ENCODE data around the gene SCRG1.

The SCRG1 gene

DNA sequence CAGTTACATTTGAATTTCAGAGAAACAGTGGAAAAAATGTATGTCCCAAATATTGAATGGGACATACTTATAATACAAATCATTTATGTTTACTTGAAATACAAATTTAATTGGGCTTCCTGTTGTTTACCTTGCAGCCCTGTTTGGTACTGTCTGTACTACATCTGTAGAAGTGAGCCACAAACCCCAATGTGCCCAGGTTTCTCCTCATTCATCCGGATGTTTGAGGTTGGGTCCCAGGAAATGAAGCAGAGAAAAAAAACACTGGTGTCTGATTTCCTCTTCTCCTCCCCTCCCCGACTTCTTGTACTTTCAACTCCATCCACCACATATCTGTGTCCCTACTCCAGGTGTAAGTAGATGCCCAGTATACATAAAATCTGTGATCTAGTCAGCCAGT, 27.1 kb upstream of the SCRG1 start:
- H3K4me1 ChIP-seq (ENCODE audit: control insufficient read depth, insufficient read depth, low read length, poor library complexity, severe bottlenecking) = peaks cover 6% of the 10 kb centered on the region
- 75 to 100% methylated on average over 1 of the region's 2 CpGs for WGBS, 2 experiments (ENCODE audit: insufficient coverage in 2 of 2)
- H3K9me3 ChIP-seq (ENCODE audit: control insufficient read depth, low read length) = peaks cover 4% of the 10 kb centered on the region
- no peaks in the 10 kb centered on the region for H3K36me3 ChIP-seq (ENCODE audit: control insufficient read depth, insufficient read depth, low read length)
- H3K4me3 ChIP-seq (ENCODE audit: extremely low read depth, insufficient read depth, low read length, poor library complexity, severe bottlenecking) = no peak overlapping the region
- H3K27ac ChIP-seq (ENCODE audit: low read depth, low read length, severe bottlenecking) = no peak overlapping the region

DNA sequence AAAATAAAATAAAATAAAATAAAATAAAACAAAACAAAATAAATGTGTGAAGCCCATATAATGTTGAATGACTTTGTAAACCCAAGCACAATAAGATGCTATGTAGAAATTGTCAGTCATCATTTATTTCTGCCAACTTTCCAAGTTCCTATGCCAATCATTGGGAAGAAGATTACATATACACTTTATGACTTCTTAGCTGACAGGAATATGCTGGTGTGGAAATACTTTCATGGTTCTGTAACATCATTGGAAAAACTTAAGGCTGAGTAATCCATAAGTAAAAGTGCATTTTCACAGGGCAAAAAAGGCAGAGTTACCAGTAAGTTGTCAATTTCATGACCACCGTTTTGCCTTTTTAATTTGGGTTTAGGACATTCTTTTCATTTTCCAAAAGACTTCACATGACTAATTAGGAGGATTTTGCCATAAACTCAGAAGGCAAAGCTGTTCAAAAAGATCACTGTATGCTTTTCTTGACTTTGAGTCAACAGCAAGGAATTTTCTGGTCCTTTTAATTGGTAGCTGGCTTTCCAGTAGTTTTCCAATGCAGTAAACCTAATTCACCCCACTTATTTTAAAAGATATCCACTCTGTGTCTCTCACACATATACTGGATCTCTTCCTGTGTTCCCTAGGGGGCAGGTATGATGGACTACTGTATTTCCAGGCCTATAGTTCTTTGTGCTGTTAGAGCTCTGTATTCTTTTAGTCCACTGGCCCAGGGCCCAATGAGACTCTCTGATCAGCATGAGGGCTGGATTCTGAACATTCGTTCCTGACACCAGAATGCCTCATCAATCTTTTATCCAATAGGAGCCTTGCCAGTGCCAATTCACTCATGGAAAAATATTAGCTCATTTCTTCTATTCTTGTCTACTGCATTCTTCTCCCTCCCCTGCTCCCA, 26.2 kb upstream of the SCRG1 start:
- Histone ChIP-seq H3K4me3 (ENCODE audit: extremely low read depth, insufficient read depth, low read length, poor library complexity, severe bottlenecking) (no peak overlapping the region), H3K9me3 (ENCODE audit: control insufficient read depth, low read length) (peaks cover 4% of the 10 kb centered on the region), H3K27ac (ENCODE audit: low read depth, low read length, severe bottlenecking) (peak overlapping the region; percentile 41), H3K36me3 (ENCODE audit: control insufficient read depth, insufficient read depth, low read length) (no peaks in the 10 kb centered on the region), H3K4me1 (ENCODE audit: control insufficient read depth, insufficient read depth, low read length, poor library complexity, severe bottlenecking) (peaks cover 6% of the 10 kb centered on the region)
- WGBS, 2 experiments (ENCODE audit: insufficient coverage in 2 of 2) = 88 to 89% methylated on average over 1 to 2 of the region's 2 CpGs

DNA sequence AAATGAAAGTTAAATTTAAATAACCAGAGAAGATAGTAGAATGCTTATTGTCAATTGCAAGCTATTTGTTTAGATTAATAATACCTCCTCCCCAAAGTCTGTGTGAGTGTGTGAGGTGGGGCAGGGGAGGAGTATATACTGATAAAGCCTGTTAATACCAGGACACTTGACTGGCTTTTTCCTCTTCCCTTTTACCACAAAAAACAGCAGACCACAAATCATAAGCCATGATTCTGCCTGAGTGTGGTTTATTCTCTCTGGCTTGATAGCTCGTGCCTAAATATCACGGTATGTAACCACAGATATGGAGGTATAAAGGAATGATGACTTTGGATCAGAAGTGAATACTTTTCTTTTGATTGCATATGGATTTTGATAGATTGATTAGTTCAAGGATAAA, 21.9 kb upstream of the SCRG1 start:
- Histone ChIP-seq H3K4me1 (ENCODE audit: control insufficient read depth, insufficient read depth, low read length, poor library complexity, severe bottlenecking) (peaks cover 6% of the 10 kb centered on the region), H3K4me3 (ENCODE audit: extremely low read depth, insufficient read depth, low read length, poor library complexity, severe bottlenecking) (no peak overlapping the region), H3K27ac (ENCODE audit: low read depth, low read length, severe bottlenecking) (no peak overlapping the region), H3K9me3 (ENCODE audit: control insufficient read depth, low read length) (peaks cover 4% of the 10 kb centered on the region), H3K36me3 (ENCODE audit: control insufficient read depth, insufficient read depth, low read length) (no peaks in the 10 kb centered on the region)
- 94 to 100% methylated on average over 2 of the region's 2 CpGs for WGBS, 2 experiments (ENCODE audit: insufficient coverage in 2 of 2)

DNA sequence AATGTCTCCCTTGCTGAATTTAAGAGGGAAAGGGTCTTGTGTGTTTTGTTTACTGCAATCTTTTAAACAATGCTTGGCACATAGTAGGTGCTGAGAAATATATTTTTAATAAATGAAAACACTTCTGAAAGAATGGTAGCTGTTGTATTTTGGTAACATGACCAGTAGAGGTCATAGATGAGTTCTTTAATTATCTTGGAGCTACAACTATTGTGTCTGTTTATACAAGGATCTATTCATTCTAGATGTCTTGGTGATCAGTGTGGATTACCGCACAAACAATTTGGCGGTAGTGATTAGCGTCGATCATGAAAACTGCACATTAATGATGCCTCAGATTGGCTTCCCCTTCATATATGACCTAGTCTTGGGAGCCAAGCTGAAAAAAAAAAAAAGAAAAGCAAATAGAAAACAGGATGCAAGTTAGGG, 21.4 kb upstream of the SCRG1 start:
- Histone ChIP-seq H3K9me3 (ENCODE audit: control insufficient read depth, low read length) (peaks cover 4% of the 10 kb centered on the region), H3K4me3 (ENCODE audit: extremely low read depth, insufficient read depth, low read length, poor library complexity, severe bottlenecking) (no peak overlapping the region)

DNA sequence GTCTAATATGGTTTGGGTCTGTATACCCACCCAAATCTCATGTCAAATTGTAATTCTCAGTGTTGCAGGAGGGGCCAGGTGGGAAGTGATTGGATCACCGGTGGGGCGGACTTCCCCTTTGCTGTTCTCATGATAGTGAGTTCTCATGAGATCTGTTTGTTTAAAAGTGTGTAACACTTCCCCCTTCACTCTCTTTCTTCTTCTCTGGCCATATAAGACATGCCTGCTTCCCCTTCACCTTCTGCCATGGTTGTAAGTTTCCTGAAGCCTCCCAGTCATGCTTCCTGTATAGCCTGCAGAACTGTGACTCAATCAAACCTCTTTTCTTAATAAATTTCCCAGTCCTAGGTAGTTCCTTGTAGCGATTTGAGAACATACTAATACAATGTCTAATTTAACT, 19.7 kb upstream of the SCRG1 start:
- no peaks in the 10 kb centered on the region for H3K36me3 ChIP-seq (ENCODE audit: control insufficient read depth, insufficient read depth, low read length)
- no peak overlapping the region for H3K4me3 ChIP-seq (ENCODE audit: extremely low read depth, insufficient read depth, low read length, poor library complexity, severe bottlenecking)
- no peak overlapping the region for H3K27ac ChIP-seq (ENCODE audit: low read depth, low read length, severe bottlenecking)
- WGBS, 2 experiments (ENCODE audit: insufficient coverage in 2 of 2) = no CpG with 5 or more reads among the region's 3 CpGs
- peaks cover under 1% of the 10 kb centered on the region for H3K9me3 ChIP-seq (ENCODE audit: control insufficient read depth, low read length)
- no peaks in the 10 kb centered on the region for H3K4me1 ChIP-seq (ENCODE audit: control insufficient read depth, insufficient read depth, low read length, poor library complexity, severe bottlenecking)

More for the DNA sequence above, 21.4 kb upstream of the SCRG1 start:
- 50 to 78% methylated on average over 3 to 4 of the region's 4 CpGs for WGBS, 2 experiments (ENCODE audit: insufficient coverage in 2 of 2)
- H3K4me1 ChIP-seq (ENCODE audit: control insufficient read depth, insufficient read depth, low read length, poor library complexity, severe bottlenecking) = peaks cover 6% of the 10 kb centered on the region
- no peaks in the 10 kb centered on the region for H3K36me3 ChIP-seq (ENCODE audit: control insufficient read depth, insufficient read depth, low read length)
- no peak overlapping the region for H3K27ac ChIP-seq (ENCODE audit: low read depth, low read length, severe bottlenecking)

DNA sequence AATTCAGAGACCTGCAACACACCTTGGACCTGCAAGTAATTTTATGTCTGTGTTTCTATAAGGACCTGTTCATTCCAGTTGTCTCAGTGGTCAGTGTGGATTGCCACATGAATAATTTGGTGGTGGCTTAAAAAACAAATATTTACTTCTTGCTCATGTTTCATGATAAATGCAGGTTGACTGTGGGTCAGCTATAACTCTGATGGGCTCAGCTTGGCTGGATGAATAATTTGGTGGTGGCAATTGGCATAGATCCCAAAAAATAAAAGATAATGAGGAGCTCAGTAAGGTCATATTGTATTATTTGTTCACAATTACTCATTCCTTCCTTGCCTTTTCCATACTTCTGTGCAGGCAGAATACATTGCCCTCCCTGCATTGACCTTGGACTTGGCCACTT, 18.9 kb upstream of the SCRG1 start:
- H3K4me3 ChIP-seq (ENCODE audit: extremely low read depth, insufficient read depth, low read length, poor library complexity, severe bottlenecking) = no peak overlapping the region
- no peaks in the 10 kb centered on the region for H3K9me3 ChIP-seq (ENCODE audit: control insufficient read depth, low read length)
- no peaks in the 10 kb centered on the region for H3K4me1 ChIP-seq (ENCODE audit: control insufficient read depth, insufficient read depth, low read length, poor library complexity, severe bottlenecking)
- H3K36me3 ChIP-seq (ENCODE audit: control insufficient read depth, insufficient read depth, low read length) = no peaks in the 10 kb centered on the region
- no peak overlapping the region for H3K27ac ChIP-seq (ENCODE audit: low read depth, low read length, severe bottlenecking)

DNA sequence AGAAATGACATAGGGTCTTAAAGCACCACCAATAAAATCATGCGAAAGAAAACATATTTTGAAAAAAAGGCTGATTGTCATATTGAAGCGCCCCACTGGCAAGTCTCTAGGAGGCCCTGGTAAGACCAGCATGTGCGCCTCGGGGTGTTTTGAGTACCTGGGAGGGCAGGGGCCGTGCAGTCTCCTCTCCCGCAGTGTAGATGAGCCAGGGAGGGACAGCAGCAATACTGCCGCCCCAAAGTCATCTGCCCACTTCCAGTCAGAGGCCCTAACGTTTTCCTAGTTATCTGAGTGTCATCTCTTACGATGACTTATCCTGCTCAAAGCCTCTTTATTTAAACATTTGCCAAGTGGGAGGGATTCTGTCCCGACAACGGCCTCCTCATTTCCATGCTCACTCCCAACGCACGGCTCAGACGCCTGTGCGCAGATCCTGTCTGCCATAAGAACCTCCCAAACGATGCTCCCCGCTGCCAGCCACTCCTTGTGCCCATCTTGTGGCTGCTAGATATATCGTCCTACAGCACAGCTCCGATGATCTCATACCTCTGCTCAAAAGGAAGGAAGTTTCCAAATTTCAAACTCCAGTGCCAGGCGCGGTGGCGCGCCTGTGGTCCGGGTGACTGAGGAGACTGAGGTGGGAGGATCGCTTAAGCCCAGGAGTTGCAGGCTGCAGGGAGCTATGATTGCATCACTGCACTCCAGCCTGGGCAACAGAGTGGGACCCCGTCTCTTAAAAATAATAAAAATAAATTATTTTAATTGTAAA, 17.2 kb upstream of the SCRG1 start:
- 89 to 91% methylated on average over 22 to 25 of the region's 26 CpGs for WGBS, 2 experiments (ENCODE audit: insufficient coverage in 2 of 2)
- H3K36me3 ChIP-seq (ENCODE audit: control insufficient read depth, insufficient read depth, low read length) = no peaks in the 10 kb centered on the region
- no peaks in the 10 kb centered on the region for H3K4me1 ChIP-seq (ENCODE audit: control insufficient read depth, insufficient read depth, low read length, poor library complexity, severe bottlenecking)
- H3K9me3 ChIP-seq (ENCODE audit: control insufficient read depth, low read length) = no peaks in the 10 kb centered on the region
- no peak overlapping the region for H3K27ac ChIP-seq (ENCODE audit: low read depth, low read length, severe bottlenecking)
- H3K4me3 ChIP-seq (ENCODE audit: extremely low read depth, insufficient read depth, low read length, poor library complexity, severe bottlenecking) = no peak overlapping the region

DNA sequence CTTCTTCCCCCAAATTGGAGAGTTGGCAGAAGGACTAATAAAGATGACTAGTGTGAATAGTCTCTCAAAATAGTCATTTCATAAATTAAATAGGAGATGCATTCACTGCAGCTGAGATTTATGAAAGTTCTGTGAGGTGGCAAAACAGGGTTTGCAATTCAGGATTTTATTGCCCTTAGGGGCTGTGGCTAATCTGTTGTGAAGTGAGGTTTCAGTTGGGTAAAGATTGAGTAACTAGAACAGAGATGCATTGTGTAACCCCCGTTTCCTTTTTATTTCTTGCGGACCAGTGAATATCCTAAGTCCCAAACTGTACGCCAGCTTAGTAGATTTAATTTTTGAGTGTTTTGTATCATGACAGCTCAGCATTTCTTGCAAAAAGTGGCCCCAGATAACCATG, 16.2 kb upstream of the SCRG1 start:
- no CpG with 5 or more reads among the region's 3 CpGs for WGBS, 2 experiments (ENCODE audit: insufficient coverage in 2 of 2)
- H3K4me3 ChIP-seq (ENCODE audit: extremely low read depth, insufficient read depth, low read length, poor library complexity, severe bottlenecking) = no peak overlapping the region
- no peak overlapping the region for H3K27ac ChIP-seq (ENCODE audit: low read depth, low read length, severe bottlenecking)
- no peaks in the 10 kb centered on the region for H3K4me1 ChIP-seq (ENCODE audit: control insufficient read depth, insufficient read depth, low read length, poor library complexity, severe bottlenecking)
- H3K9me3 ChIP-seq (ENCODE audit: control insufficient read depth, low read length) = no peaks in the 10 kb centered on the region
- H3K36me3 ChIP-seq (ENCODE audit: control insufficient read depth, insufficient read depth, low read length) = no peaks in the 10 kb centered on the region

DNA sequence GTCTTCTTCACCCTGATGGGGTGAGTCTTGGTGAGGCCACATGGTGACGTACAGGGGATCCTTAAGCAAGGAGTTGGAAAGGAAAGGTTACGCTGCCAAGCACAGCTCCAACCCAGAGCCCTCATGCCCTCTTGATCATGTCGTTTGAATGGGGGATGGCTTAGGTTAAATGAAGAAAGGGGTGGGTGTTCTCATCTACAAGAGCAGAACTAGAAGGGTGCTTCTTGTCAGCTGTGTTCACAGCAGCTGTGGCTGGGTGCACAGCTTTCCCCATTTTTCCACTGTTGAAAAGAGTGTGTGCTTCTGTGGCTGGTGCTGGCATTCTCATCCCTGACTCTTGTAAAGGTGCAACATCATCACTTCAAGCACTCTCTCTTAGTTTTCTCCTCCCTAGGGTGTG, 15.5 kb upstream of the SCRG1 start:
- WGBS, 2 experiments (ENCODE audit: insufficient coverage in 2 of 2) = 83 to 87% methylated on average over 2 of the region's 3 CpGs
- no peaks in the 10 kb centered on the region for H3K36me3 ChIP-seq (ENCODE audit: control insufficient read depth, insufficient read depth, low read length)

DNA sequence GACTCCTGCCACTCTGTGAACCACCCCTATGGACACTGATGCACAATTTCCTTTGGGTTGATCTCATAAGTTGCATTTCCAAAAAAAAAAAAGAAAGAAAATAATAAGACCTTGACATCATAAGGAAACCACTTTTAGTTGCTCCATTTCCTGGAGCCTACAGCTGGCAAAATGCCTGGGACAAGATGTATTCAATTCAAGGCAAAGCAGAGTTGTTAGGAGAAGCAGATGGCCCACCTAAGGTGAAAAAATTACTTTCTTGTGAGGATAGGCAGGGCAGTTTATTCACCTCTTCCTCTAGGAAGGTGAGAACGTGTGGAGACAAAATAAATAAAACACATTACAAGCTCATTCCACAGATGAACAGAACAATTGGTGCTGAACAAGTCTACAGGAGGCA, 14.1 kb upstream of the SCRG1 start:
- 100% methylated on average over 1 of the region's 1 CpG; no CpG with 5 or more reads in 1 of the 2 experiments for WGBS, 2 experiments (ENCODE audit: insufficient coverage in 2 of 2)
- Histone ChIP-seq H3K27ac (ENCODE audit: low read depth, low read length, severe bottlenecking) (no peak overlapping the region), H3K4me1 (ENCODE audit: control insufficient read depth, insufficient read depth, low read length, poor library complexity, severe bottlenecking) (no peaks in the 10 kb centered on the region), H3K36me3 (ENCODE audit: control insufficient read depth, insufficient read depth, low read length) (no peaks in the 10 kb centered on the region), H3K4me3 (ENCODE audit: extremely low read depth, insufficient read depth, low read length, poor library complexity, severe bottlenecking) (no peak overlapping the region), H3K9me3 (ENCODE audit: control insufficient read depth, low read length) (no peaks in the 10 kb centered on the region)

More for the DNA sequence above, 15.5 kb upstream of the SCRG1 start:
- no peak overlapping the region for H3K4me3 ChIP-seq (ENCODE audit: extremely low read depth, insufficient read depth, low read length, poor library complexity, severe bottlenecking)
- no peaks in the 10 kb centered on the region for H3K4me1 ChIP-seq (ENCODE audit: control insufficient read depth, insufficient read depth, low read length, poor library complexity, severe bottlenecking)
- H3K27ac ChIP-seq (ENCODE audit: low read depth, low read length, severe bottlenecking) = no peak overlapping the region
- H3K9me3 ChIP-seq (ENCODE audit: control insufficient read depth, low read length) = no peaks in the 10 kb centered on the region

Data from mesodermal cell (in vitro differentiated cells).